Measurements from ENCODE around the gene ATP2C2. TPM values are rescaled to one million over a fixed set of nuclear protein-coding genes. Genes with fewer than 3 reads are reported as not detected.

Gene ATP2C2
- total RNA-seq, 2 experiments from 2014 or later = not detected

- Mint-ChIP-seq H3K4me3 (no peak overlapping the region), H3K36me3 (ENCODE audit: low read depth) (no peaks in the 10 kb centered on the region), H3K4me1 (ENCODE audit: low read depth) (peaks cover 20% of the 10 kb centered on the region), H3K9me3 (no peaks in the 10 kb centered on the region), H3K27ac (no peak overlapping the region), H3K27me3 (peaks cover 13% of the 10 kb centered on the region)
- Histone ChIP-seq H3K9me3 (ENCODE audit: control insufficient read depth in 1 of 2, insufficient read depth in 1 of 2, low read length in 2 of 2) (no peaks in the 10 kb centered on the region), H3K4me1 (ENCODE audit: insufficient read depth, low read length) (peaks cover 12% of the 10 kb centered on the region), H3K27ac (ENCODE audit: low read depth in 1 of 2, low read length in 2 of 2) (no peak overlapping the region), H3K4me3 (ENCODE audit: low read length) (no peak overlapping the region), H3K27me3 (ENCODE audit: control insufficient read depth in 1 of 2, insufficient read depth in 2 of 2, low read length in 2 of 2) (no peaks in the 10 kb centered on the region), H3K36me3 (ENCODE audit: insufficient read depth, low read length) (no peaks in the 10 kb centered on the region)
- DNase-seq = no peak
- ATAC-seq (ENCODE audit: poor library complexity) = no peak
- ChIA-PET CTCF (no interaction called here), POLR2A (no interaction called here)
- intact Hi-C loops (cut with DNase I, micrococcal nuclease) = no loop called here
- no peak for TF ChIP-seq CTCF (IDR thresholded peaks at IDR 0.05)
These were observed 9.0 kb upstream of the ATP2C2 start for GRCh38 chr16:84359326-84359725.

GRCh38 chr16:84360170-84360569 is 8.2 kb upstream of the ATP2C2 start:
- peak; percentile 72 for ATAC-seq (ENCODE audit: poor library complexity)
- no peak overlapping the region for H3K4me3 Mint-ChIP-seq
- Histone ChIP-seq H3K9me3 (ENCODE audit: control insufficient read depth in 1 of 2, insufficient read depth in 1 of 2, low read length in 2 of 2) (no peaks in the 10 kb centered on the region), H3K4me1 (ENCODE audit: insufficient read depth, low read length) (peaks cover 12% of the 10 kb centered on the region), H3K36me3 (ENCODE audit: insufficient read depth, low read length) (no peaks in the 10 kb centered on the region), H3K4me3 (ENCODE audit: low read length) (no peak overlapping the region), H3K27ac (ENCODE audit: low read depth in 1 of 2, low read length in 2 of 2) (no peak overlapping the region), H3K27me3 (ENCODE audit: control insufficient read depth in 1 of 2, insufficient read depth in 2 of 2, low read length in 2 of 2) (no peaks in the 10 kb centered on the region)
- DNase-seq = peak in 10 of 14 experiments; percentile 2 to 49 (median 22)
- peak overlapping the region; percentile 21 for H3K27ac Mint-ChIP-seq
- intact Hi-C loops (cut with DNase I, micrococcal nuclease) = no loop called here
- H3K27me3 Mint-ChIP-seq = peaks cover 16% of the 10 kb centered on the region
- TF ChIP-seq CTCF (IDR thresholded peaks at IDR 0.05) = no peak
- ChIA-PET POLR2A (no interaction called here), CTCF (no interaction called here)
- no peaks in the 10 kb centered on the region for H3K36me3 Mint-ChIP-seq (ENCODE audit: low read depth)
- H3K9me3 Mint-ChIP-seq = no peaks in the 10 kb centered on the region
- H3K4me1 Mint-ChIP-seq (ENCODE audit: low read depth) = peaks cover 20% of the 10 kb centered on the region

- Mint-ChIP-seq H3K4me1 (ENCODE audit: low read depth) (peaks cover 20% of the 10 kb centered on the region), H3K27me3 (peaks cover 17% of the 10 kb centered on the region), H3K27ac (peak overlapping the region; percentile 21), H3K4me3 (no peak overlapping the region), H3K36me3 (ENCODE audit: low read depth) (no peaks in the 10 kb centered on the region), H3K9me3 (no peaks in the 10 kb centered on the region)
- intact Hi-C loops (cut with DNase I, micrococcal nuclease) = no loop called here
- peaks cover 12% of the 10 kb centered on the region for H3K4me1 ChIP-seq (ENCODE audit: insufficient read depth, low read length)
- H3K27ac ChIP-seq (ENCODE audit: low read depth in 1 of 2, low read length in 2 of 2) = no peak overlapping the region
- no peaks in the 10 kb centered on the region for H3K9me3 ChIP-seq (ENCODE audit: control insufficient read depth in 1 of 2, insufficient read depth in 1 of 2, low read length in 2 of 2)
- no peak for TF ChIP-seq CTCF (IDR thresholded peaks at IDR 0.05)
- ChIA-PET POLR2A (no interaction called here), CTCF (no interaction called here)
- no peaks in the 10 kb centered on the region for H3K36me3 ChIP-seq (ENCODE audit: insufficient read depth, low read length)
- H3K4me3 ChIP-seq (ENCODE audit: low read length) = no peak overlapping the region
- H3K27me3 ChIP-seq (ENCODE audit: control insufficient read depth in 1 of 2, insufficient read depth in 2 of 2, low read length in 2 of 2) = peaks cover under 1 to 2% of the 10 kb centered on the region in 2 experiments
- no peak for DNase-seq
- ATAC-seq (ENCODE audit: poor library complexity) = no peak
These were observed 7.6 kb upstream of the ATP2C2 start for GRCh38 chr16:84360748-84361147.

Measured in CD4-positive, alpha-beta T cell (primary cell).